Measurements from ENCODE around the gene UBR1. TPM values are rescaled to one million over a fixed set of nuclear protein-coding genes. Genes with fewer than 3 reads are reported as not detected.
"Not testable (repeated sequence)": the region's sequence is repeated elsewhere in the genome, so short reads cannot be mapped to it uniquely, and the experiment has no call there.

UBR1 gene
- total RNA-seq, 4 donors from 2014 or later, result 21.3 to 40.7 (median 28.7) TPM

GRCh38 chr15:42971830-42972229 is 134.0 kb downstream of the UBR1 start:
- Histone ChIP-seq H3K27ac (replicated peaks in 1 of 4) (no peak overlapping the region), H3K4me1 (no peaks in the 10 kb centered on the region), H3K36me3 (peaks cover 39 to 94% (median 82%) of the 10 kb centered on the region in 4 donors), H3K27me3 (no peaks in the 10 kb centered on the region), H3K9me3 (no peaks in the 10 kb centered on the region), H3K4me3 (no peak overlapping the region)
- intact Hi-C loops (cut with DNase I), result no loop called here
- DNase-seq (ENCODE audit: extremely low spot score), result no peak
- TF ChIP-seq POLR2AphosphoS5 (IDR thresholded peaks at IDR 0.05), result no peak
- no peak for TF ChIP-seq CTCF (IDR thresholded peaks at IDR 0.05)
- no peak for TF ChIP-seq EP300 (IDR thresholded peaks at IDR 0.05)
- no peak for TF ChIP-seq POLR2A (IDR thresholded peaks at IDR 0.05; ENCODE audit: low read depth)
- 100% methylated on average over 1 of the region's 1 CpG for WGBS

GRCh38 chr15:42964476-42964875 is 141.4 kb downstream of the UBR1 start:
- 92% methylated on average over 5 of the region's 5 CpGs for WGBS
- Histone ChIP-seq H3K36me3 (peaks cover 40 to 98% (median 83%) of the 10 kb centered on the region in 4 donors), H3K4me3 (no peak overlapping the region), H3K27me3 (no peaks in the 10 kb centered on the region), H3K27ac (replicated peaks in 1 of 4) (no peak overlapping the region), H3K9me3 (no peaks in the 10 kb centered on the region), H3K4me1 (no peaks in the 10 kb centered on the region)
- DNase-seq (ENCODE audit: extremely low spot score), result no peak
- TF ChIP-seq CTCF (IDR thresholded peaks at IDR 0.05) (no peak), POLR2AphosphoS5 (IDR thresholded peaks at IDR 0.05) (no peak), EP300 (IDR thresholded peaks at IDR 0.05) (no peak), POLR2A (IDR thresholded peaks at IDR 0.05; ENCODE audit: low read depth) (no peak)
- intact Hi-C loops (cut with DNase I), result no loop called here

GRCh38 chr15:42955518-42955917 is 150.3 kb downstream of the UBR1 start:
- Histone ChIP-seq H3K9me3 (peaks cover 0 to 6% (median 0%) of the 10 kb centered on the region in 4 donors), H3K36me3 (peaks cover 44 to 100% (median 91%) of the 10 kb centered on the region in 4 donors), H3K27me3 (no peaks in the 10 kb centered on the region), H3K4me3 (no peak overlapping the region), H3K4me1 (peaks cover 0 to 4% (median 0%) of the 10 kb centered on the region in 4 donors), H3K27ac (replicated peaks in 1 of 4) (no peak overlapping the region)
- intact Hi-C loops (cut with DNase I), result loop anchor here (10.0 kb wide), 1 partner anchor 511 kb away; no protein-coding TSS in a partner anchor
- TF ChIP-seq CTCF (IDR thresholded peaks at IDR 0.05) (no peak), EP300 (IDR thresholded peaks at IDR 0.05) (no peak), POLR2A (IDR thresholded peaks at IDR 0.05; ENCODE audit: low read depth) (no peak), POLR2AphosphoS5 (IDR thresholded peaks at IDR 0.05) (no peak)
- DNase-seq (ENCODE audit: extremely low spot score), result no peak

GRCh38 chr15:42954291-42954690 is 151.5 kb downstream of the UBR1 start:
- Histone ChIP-seq H3K36me3 (peaks cover 46 to 100% (median 92%) of the 10 kb centered on the region in 4 donors), H3K9me3 (peaks cover 0 to 6% (median 0%) of the 10 kb centered on the region in 4 donors)

GRCh38 chr15:42948898-42949297 is 156.9 kb downstream of the UBR1 start:
- H3K27ac ChIP-seq (replicated peaks in 1 of 4); H3K4me3 ChIP-seq; intact Hi-C loops (cut with DNase I); H3K27me3 ChIP-seq; DNase-seq (ENCODE audit: extremely low spot score); H3K9me3 ChIP-seq; H3K4me1 ChIP-seq: not testable (repeated sequence)
- 100% methylated on average over 2 of the region's 3 CpGs for WGBS
- H3K36me3 ChIP-seq, result peaks cover 41 to 87% (median 75%) of the 10 kb centered on the region in 4 donors

More at GRCh38 chr15:42954291-42954690, 151.5 kb downstream of the UBR1 start:
- TF ChIP-seq EP300 (IDR thresholded peaks at IDR 0.05) (no peak), POLR2AphosphoS5 (IDR thresholded peaks at IDR 0.05) (no peak)
- H3K4me1 ChIP-seq, result peaks cover 0 to 4% (median 0%) of the 10 kb centered on the region in 4 donors
- H3K4me3 ChIP-seq, result no peak overlapping the region
- no peak overlapping the region for H3K27ac ChIP-seq (replicated peaks in 1 of 4)
- intact Hi-C loops (cut with DNase I), result loop anchor here (10.0 kb wide), 1 partner anchor 509 kb away; no protein-coding TSS in a partner anchor
- no peak for DNase-seq (ENCODE audit: extremely low spot score)
- WGBS, result 95% methylated on average over 4 of the region's 4 CpGs
- H3K27me3 ChIP-seq, result no peaks in the 10 kb centered on the region

GRCh38 chr15:42940527-42940926 is 165.3 kb downstream of the UBR1 start:
- DNase-seq (ENCODE audit: extremely low spot score), result no peak
- WGBS, result 89% methylated on average over 1 of the region's 1 CpG
- intact Hi-C loops (cut with DNase I), result no loop called here
- H3K27me3 ChIP-seq, result no peaks in the 10 kb centered on the region
- no peak for TF ChIP-seq EP300 (IDR thresholded peaks at IDR 0.05)
- TF ChIP-seq POLR2A (IDR thresholded peaks at IDR 0.05; ENCODE audit: low read depth), result no peak
- no peak for TF ChIP-seq POLR2AphosphoS5 (IDR thresholded peaks at IDR 0.05)
- TF ChIP-seq CTCF (IDR thresholded peaks at IDR 0.05), result no peak
- no peak overlapping the region for H3K4me3 ChIP-seq
- H3K9me3 ChIP-seq, result no peaks in the 10 kb centered on the region
- H3K36me3 ChIP-seq, result peaks cover under 1 to 28% (median 19%) of the 10 kb centered on the region in 4 donors
- H3K27ac ChIP-seq (replicated peaks in 1 of 4), result no peak overlapping the region
- H3K4me1 ChIP-seq, result no peaks in the 10 kb centered on the region
